K562 (cell line): ENCODE measurements around the gene CEP135. TPM values are rescaled to one million over a fixed set of nuclear protein-coding genes. Genes with fewer than 3 reads are reported as not detected.

Experiments used
- ATAC-seq: fragments of 200-7000 bp; cut with Tn5 transposase; 3 replicates; pipeline ENCODE4 v1.9.1; 2020; ENCODE audit warnings: moderate library complexity
- BruUV-seq: library from RNA; stranded (reverse); fragments of 400-500 nt; replicated peaks from 2 replicates; lab custom pipeline; 2021; lab: Mats Ljungman, UMichigan
- CTCF ChIA-PET: fragments of 300-600 bp; formaldehyde crosslinking; extraction: SDS; loops from one replicate; lab custom pipeline; 2021; ENCODE audit warnings: low intra/inter-chr PET ratio; lab: Yijun Ruan, JAX
- POLR2A ChIA-PET: fragments of 300-600, 350-650 bp; sonication (Branson Sonifier 250); formaldehyde crosslinking; extraction: SDS; loops from one replicate; lab custom pipeline; 2021; ENCODE audit warnings: antibody characterized with exemption, inconsistent platforms; lab: Yijun Ruan, JAX
- DNase-seq, 4 experiments: peaks; one replicate each; pipeline versions ENCODE4 v3.0.0 to v3.0.0-alpha.2; 2011 to 2018; ENCODE audit warnings: low spot score in 3 of 4, mixed read lengths in 3 of 4; ENCODE audit errors: extremely low read depth in 1 of 4
- FAIRE-seq: peaks from 2 replicates; lab custom pipeline; 2011; peaks lifted over from hg19 to GRCh38; lab: Jason Lieb, UNC
- H2AFZ ChIP-seq: 2 replicates; pipeline ENCODE4 v1.6.0; 2011; ENCODE audit warnings: low read depth, low read length, control low read depth, inconsistent platforms
- H3K27ac ChIP-seq: fragments of 200-600 bp; 3 replicates; pipeline ENCODE4 v1.8.0; 2011; ENCODE audit warnings: low read depth, mild to moderate bottlenecking, control low read depth, inconsistent platforms, low read length, moderate library complexity, mixed read lengths; ENCODE audit errors: extremely low read depth
- H3K27me3 ChIP-seq, 2 experiments: fragments of 300-600 bp in 1 of 2; 2 replicates in 1 of 2; 3 replicates in 1 of 2; pipeline versions ENCODE4 v1.6.0 to v1.8.0; 2011; ENCODE audit warnings: inconsistent platforms in 2 of 2, low read length in 2 of 2, mild to moderate bottlenecking in 1 of 2, mixed read lengths in 1 of 2, moderate library complexity in 1 of 2; ENCODE audit not compliant: control insufficient read depth in 2 of 2, insufficient read depth in 2 of 2
- H3K36me3 ChIP-seq: fragments of 300-600 bp; 3 replicates; pipeline ENCODE4 v1.8.0; 2011; ENCODE audit warnings: mild to moderate bottlenecking, low read length, inconsistent platforms; ENCODE audit not compliant: control insufficient read depth, insufficient read depth
- H3K4me1 ChIP-seq, 2 experiments: fragments of 200-600 bp in 1 of 2; replicated peaks in 1 of 2; 2 replicates in 1 of 2; 3 replicates in 1 of 2; pipeline versions ENCODE4 v1.5.1 to v1.8.0; 2011; ENCODE audit warnings: inconsistent platforms in 2 of 2, low read length in 2 of 2, mild to moderate bottlenecking in 1 of 2, mixed read lengths in 1 of 2, moderate library complexity in 1 of 2; ENCODE audit not compliant: control insufficient read depth in 2 of 2, insufficient read depth in 2 of 2
- H3K4me2 ChIP-seq: 2 replicates; pipeline ENCODE4 v1.6.1; 2011; ENCODE audit warnings: low read length, control low read depth, inconsistent platforms, mixed read lengths; ENCODE audit not compliant: insufficient read depth
- H3K4me3 ChIP-seq: fragments of 200-600 bp; sonication (generic), shearing (Covaris generic); 2 replicates; pipeline ENCODE4 v1.5.1; 2016; ENCODE audit warnings: control low read depth, inconsistent platforms
- H3K79me2 ChIP-seq: fragments of 200-600 bp; 3 replicates; pipeline ENCODE4 v1.8.0; 2011; ENCODE audit warnings: low read length, inconsistent platforms; ENCODE audit not compliant: control insufficient read depth, insufficient read depth
- H3K9ac ChIP-seq, 2 experiments: 2 replicates each; pipeline versions ENCODE4 v1.6.0 to v1.6.1; 2011; ENCODE audit warnings: low read depth in 2 of 2, low read length in 2 of 2, control low read depth in 1 of 2, inconsistent platforms in 1 of 2, mild to moderate bottlenecking in 1 of 2, mixed read lengths in 1 of 2; ENCODE audit not compliant: insufficient read depth in 1 of 2
- H3K9me1 ChIP-seq: one replicate; pipeline ENCODE4 v1.6.0; 2011; ENCODE audit warnings: inconsistent platforms, mild to moderate bottlenecking, low read length, moderate library complexity; ENCODE audit not compliant: control insufficient read depth, insufficient read depth
- H3K9me3 ChIP-seq: replicated peaks from 2 replicates; pipeline ENCODE4 v1.5.1; 2011; ENCODE audit warnings: low read depth, low read length, inconsistent platforms; ENCODE audit not compliant: control insufficient read depth, insufficient read depth
- H4K20me1 ChIP-seq: replicated peaks from 2 replicates; pipeline ENCODE4 v1.6.1; 2011; ENCODE audit warnings: low read length, inconsistent platforms, mixed read lengths; ENCODE audit not compliant: control insufficient read depth, insufficient read depth
- BCL6 ChIP-seq: fragments of 250-450 bp; sonication (Bioruptor Pico); IDR thresholded peaks from 2 replicates; pipeline ENCODE4 v1.4.0; 2020
- GATAD2B ChIP-seq: fragments of 450-650 bp; IDR thresholded peaks from 2 replicates; pipeline ENCODE4 v1.6.1; 2017; ENCODE audit warnings: mild to moderate bottlenecking, borderline replicate concordance
- POLR2AphosphoS2 ChIP-seq: IDR thresholded peaks from 2 replicates; pipeline ENCODE4 v1.6.1; 2012; ENCODE audit warnings: low read length, improper control_type of control experiment
- PYGO2 ChIP-seq: fragments of 450-650 bp; IDR thresholded peaks from 2 replicates; pipeline ENCODE4 v1.6.1; 2016; ENCODE audit warnings: mild to moderate bottlenecking, missing genetic modification characterization, moderate library complexity, missing compliant biosample characterization
- SMAD3 ChIP-seq: fragments of 450-650 bp; formaldehyde crosslinking; conservative IDR thresholded peaks from 2 replicates; pipeline ENCODE4 v1.4.0; 2020; ENCODE audit warnings: mild to moderate bottlenecking
- TCFL5 ChIP-seq: fragments of 250-450 bp; sonication (Bioruptor Pico); conservative IDR thresholded peaks from 2 replicates; pipeline ENCODE4 v1.6.1; 2021; ENCODE audit warnings: mild to moderate bottlenecking, moderate library complexity, matching md5 sums
- ZNF324 ChIP-seq: fragments of 250-450 bp; sonication (Bioruptor Pico); IDR thresholded peaks from 2 replicates; pipeline ENCODE4 v1.4.0; 2020; ENCODE audit warnings: mild to moderate bottlenecking
- ZNF764 ChIP-seq: fragments of 250-450 bp; sonication (Bioruptor Pico); IDR thresholded peaks from 2 replicates; pipeline ENCODE4 v1.4.0; 2020; ENCODE audit warnings: low read depth, mild to moderate bottlenecking, moderate library complexity
- WGBS: fragments of 100-300 bp; shearing (Covaris generic); methylation state at CpG from one replicate; pipeline ENCODE4 v1.1.6; 2016; ENCODE audit warnings: low coverage, mixed read lengths; ENCODE audit not compliant: insufficient coverage; ENCODE audit errors: missing lambda C conversion rate; 5-methylcytosine and 5-hydroxymethylcytosine counted together
- in situ Hi-C: fragments of 300-500 bp; cut with MboI; formaldehyde crosslinking; loops from 4 replicates; pipeline ENCODE4 v1.15.0; 2018; ENCODE audit warnings: inconsistent platforms, mixed read lengths
- intact Hi-C: fragments of 100-400 bp; cut with micrococcal nuclease; formaldehyde crosslinking; loops from 2 replicates; pipeline ENCODE4 v1.14.2; 2022
- polyA plus RNA-seq, 8 experiments: library from polyadenylated mRNA; depleted of rRNA in 4 of 8; stranded (reverse) in 5 of 8; unstranded in 3 of 8; fragments of >200 nt; fragmentation: Nextera tagmentation in 2 of 8; fragmentation: Illumina TruSeq in 1 of 8; extraction: Ambion mirVana in 2 of 8; extraction: Trizol in 1 of 8; gene quantifications; 2 replicates each; pipeline versions ENCODE4 v1.2.1 to v1.2.3, GENCODE V29; 2011 to 2014; ENCODE audit warnings: inconsistent platforms in 1 of 8, missing spikeins in 1 of 8
- total RNA-seq, 7 experiments: library from RNA; depleted of rRNA in 6 of 7; stranded (reverse); fragments of >200 nt in 6 of 7; fragmentation: Illumina TruSeq in 2 of 7; extraction: Trizol in 2 of 7; gene quantifications; 2 replicates each; pipeline versions ENCODE4 v1.2.1 to v1.2.3, GENCODE V29; 2011 to 2021; ENCODE audit warnings: low replicate concordance in 1 of 7
- TF ChIP-seq, protein P1 (sequence below): fragments of 250-450 bp; sonication (Bioruptor Pico); IDR thresholded peaks from 2 replicates; pipeline ENCODE4 v1.4.0; 2020; ENCODE audit warnings: mild to moderate bottlenecking, moderate library complexity, borderline replicate concordance
- TF ChIP-seq, protein P2 (sequence below): conservative IDR thresholded peaks from 2 replicates; pipeline ENCODE4 v1.6.1; 2011; ENCODE audit warnings: low read depth, mild to moderate bottlenecking, low read length; ENCODE audit not compliant: control insufficient read depth

CEP135 gene
- total and polyA plus RNA-seq, 9 of the 15 experiments (the other 6 are each of a cell fraction or from before 2014, with no cell fraction given), result 3.1 to 18.9 (median 15.3) TPM

DNA sequence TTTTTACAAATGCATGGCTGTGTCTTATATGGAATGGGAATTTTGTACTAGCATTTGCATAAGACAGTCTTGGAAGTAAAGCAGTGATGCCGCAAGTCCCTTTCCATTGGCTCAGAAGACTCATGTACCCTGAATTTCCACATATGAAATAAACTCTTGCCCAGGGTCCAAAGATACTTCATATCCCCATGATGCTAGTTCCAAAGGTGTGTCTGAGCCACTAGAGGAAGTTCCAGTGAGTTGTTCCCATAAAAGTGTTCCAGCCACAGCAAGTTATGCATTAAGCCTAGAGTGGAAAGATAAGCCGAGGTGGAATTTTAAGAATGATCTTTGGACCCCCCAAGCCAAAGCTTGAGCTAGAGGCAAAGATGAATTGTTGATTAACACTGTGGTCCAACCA, 9.3 kb upstream of the CEP135 start:
- 0% methylated on average over 2 of the region's 2 CpGs for WGBS
- DNase-seq (no peak), ATAC-seq (no peak), FAIRE-seq (no peak)
- Histone ChIP-seq H4K20me1 (no peaks in the 10 kb centered on the region), H3K9ac (no peak overlapping the region), H3K36me3 (no peaks in the 10 kb centered on the region), H3K79me2 (no peaks in the 10 kb centered on the region), H2AFZ (no peak overlapping the region), H3K4me2 (no peak overlapping the region), H3K27me3 (peaks cover 0 to 12% of the 10 kb centered on the region in 2 experiments; a peak in 3 of 5 replicates), H3K4me3 (no peak overlapping the region), H3K27ac (no peak overlapping the region), H3K9me1 (no peaks in the 10 kb centered on the region), H3K9me3 (peaks cover 2% of the 10 kb centered on the region; the same call in 1 of the 2 replicates), H3K4me1 (no peaks in the 10 kb centered on the region)
- in situ Hi-C loops, result no loop called here
- intact Hi-C loops, result no loop called here
- ChIA-PET CTCF (no interaction called here), POLR2A (no interaction called here)
- no TSS peak for BruUV-seq
- TF ChIP-seq PYGO2 (tag), result no peak
- TF ChIP-seq ZNF764, result no peak

DNA sequence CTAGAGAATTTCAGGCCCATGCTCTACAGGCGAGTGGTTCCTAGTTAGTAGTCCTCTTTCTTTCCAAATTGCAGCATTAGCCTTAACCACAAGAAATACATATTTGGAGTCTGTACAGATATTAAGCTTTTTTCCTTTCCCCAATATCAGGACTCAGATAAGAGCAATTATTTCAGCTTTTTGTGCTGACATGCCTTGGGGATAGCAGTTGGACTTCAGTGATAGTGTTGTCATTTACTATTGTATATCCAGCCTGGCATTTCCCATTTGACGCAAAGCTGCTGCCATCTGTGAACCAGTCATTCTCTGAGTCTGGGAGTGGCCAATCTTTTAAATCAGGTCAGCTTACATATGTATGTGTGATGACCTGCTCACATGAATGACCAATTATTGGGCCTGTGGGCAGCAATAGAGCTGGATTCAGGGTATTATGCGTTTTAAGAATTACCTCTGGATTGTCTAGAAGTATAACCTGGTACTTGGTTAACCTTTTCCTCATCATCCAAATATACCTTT, 6.8 kb upstream of the CEP135 start:
- intact Hi-C loops, result loop anchor here (10.0 kb wide), 1 partner anchor 443 kb away; the partner anchor contains the start of gene AASDH
- no peak for TF ChIP-seq POLR2AphosphoS2
- TF ChIP-seq, protein P1, sequence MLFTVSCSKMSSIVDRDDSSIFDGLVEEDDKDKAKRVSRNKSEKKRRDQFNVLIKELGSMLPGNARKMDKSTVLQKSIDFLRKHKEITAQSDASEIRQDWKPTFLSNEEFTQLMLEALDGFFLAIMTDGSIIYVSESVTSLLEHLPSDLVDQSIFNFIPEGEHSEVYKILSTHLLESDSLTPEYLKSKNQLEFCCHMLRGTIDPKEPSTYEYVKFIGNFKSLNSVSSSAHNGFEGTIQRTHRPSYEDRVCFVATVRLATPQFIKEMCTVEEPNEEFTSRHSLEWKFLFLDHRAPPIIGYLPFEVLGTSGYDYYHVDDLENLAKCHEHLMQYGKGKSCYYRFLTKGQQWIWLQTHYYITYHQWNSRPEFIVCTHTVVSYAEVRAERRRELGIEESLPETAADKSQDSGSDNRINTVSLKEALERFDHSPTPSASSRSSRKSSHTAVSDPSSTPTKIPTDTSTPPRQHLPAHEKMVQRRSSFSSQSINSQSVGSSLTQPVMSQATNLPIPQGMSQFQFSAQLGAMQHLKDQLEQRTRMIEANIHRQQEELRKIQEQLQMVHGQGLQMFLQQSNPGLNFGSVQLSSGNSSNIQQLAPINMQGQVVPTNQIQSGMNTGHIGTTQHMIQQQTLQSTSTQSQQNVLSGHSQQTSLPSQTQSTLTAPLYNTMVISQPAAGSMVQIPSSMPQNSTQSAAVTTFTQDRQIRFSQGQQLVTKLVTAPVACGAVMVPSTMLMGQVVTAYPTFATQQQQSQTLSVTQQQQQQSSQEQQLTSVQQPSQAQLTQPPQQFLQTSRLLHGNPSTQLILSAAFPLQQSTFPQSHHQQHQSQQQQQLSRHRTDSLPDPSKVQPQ (CRISPR knock-in tag), result no peak
- TF ChIP-seq, protein P2, sequence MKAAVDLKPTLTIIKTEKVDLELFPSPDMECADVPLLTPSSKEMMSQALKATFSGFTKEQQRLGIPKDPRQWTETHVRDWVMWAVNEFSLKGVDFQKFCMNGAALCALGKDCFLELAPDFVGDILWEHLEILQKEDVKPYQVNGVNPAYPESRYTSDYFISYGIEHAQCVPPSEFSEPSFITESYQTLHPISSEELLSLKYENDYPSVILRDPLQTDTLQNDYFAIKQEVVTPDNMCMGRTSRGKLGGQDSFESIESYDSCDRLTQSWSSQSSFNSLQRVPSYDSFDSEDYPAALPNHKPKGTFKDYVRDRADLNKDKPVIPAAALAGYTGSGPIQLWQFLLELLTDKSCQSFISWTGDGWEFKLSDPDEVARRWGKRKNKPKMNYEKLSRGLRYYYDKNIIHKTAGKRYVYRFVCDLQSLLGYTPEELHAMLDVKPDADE, result no peak
- TF ChIP-seq GATAD2B, result no peak
- no peak for TF ChIP-seq TCFL5 (CRISPR knock-in tag)
- TF ChIP-seq BCL6 (CRISPR knock-in tag), result no peak
- TF ChIP-seq ZNF324 (CRISPR knock-in tag), result no peak
- no peak for TF ChIP-seq SMAD3 (CRISPR knock-in tag)
- TF ChIP-seq, all 486 proteins: peak for 0
- Histone ChIP-seq H3K36me3 (no peaks in the 10 kb centered on the region), H3K27ac (no peak overlapping the region), H3K4me3 (no peak overlapping the region), H4K20me1 (no peaks in the 10 kb centered on the region), H3K9me1 (no peaks in the 10 kb centered on the region), H2AFZ (no peak overlapping the region), H3K4me1 (peaks cover 0 to under 1% of the 10 kb centered on the region in 2 experiments; a peak in 1 of 5 replicates), H3K9me3 (peaks cover under 1% of the 10 kb centered on the region; the same call in 1 of the 2 replicates), H3K27me3 (peaks cover 0 to 12% of the 10 kb centered on the region in 2 experiments; a peak in 3 of 5 replicates), H3K4me2 (no peak overlapping the region), H3K79me2 (no peaks in the 10 kb centered on the region), H3K9ac (no peak overlapping the region)
- 21% methylated on average over 3 of the region's 3 CpGs for WGBS
- DNase-seq, result no peak
- no peak for ATAC-seq
- ChIA-PET CTCF (no interaction called here), POLR2A (interaction anchor here (1.2 kb wide), 1 partner anchor 9 kb away, joined by 3 read pairs; no protein-coding TSS in a partner anchor)
- FAIRE-seq, result no peak
- BruUV-seq, result no TSS peak
- in situ Hi-C loops, result no loop called here
